DND-41 (cell line): Measurements from ENCODE around the gene TXNDC5.

Experiments
- EZH2 ChIP-seq: IDR thresholded peaks from 3 replicates; pipeline ENCODE4 v1.6.1; 2012; ENCODE audit warnings: borderline replicate concordance, low read depth, mild to moderate bottlenecking, moderate library complexity, low read length, inconsistent platforms; ENCODE audit not compliant: severe bottlenecking
- TF ChIP-seq, protein P1 (sequence below): IDR thresholded peaks from 2 replicates; pipeline ENCODE4 v1.5.1; 2012; ENCODE audit warnings: borderline replicate concordance, low read length, moderate library complexity, mild to moderate bottlenecking; ENCODE audit not compliant: poor library complexity, severe bottlenecking; ENCODE audit errors: extremely low read depth

DNA sequence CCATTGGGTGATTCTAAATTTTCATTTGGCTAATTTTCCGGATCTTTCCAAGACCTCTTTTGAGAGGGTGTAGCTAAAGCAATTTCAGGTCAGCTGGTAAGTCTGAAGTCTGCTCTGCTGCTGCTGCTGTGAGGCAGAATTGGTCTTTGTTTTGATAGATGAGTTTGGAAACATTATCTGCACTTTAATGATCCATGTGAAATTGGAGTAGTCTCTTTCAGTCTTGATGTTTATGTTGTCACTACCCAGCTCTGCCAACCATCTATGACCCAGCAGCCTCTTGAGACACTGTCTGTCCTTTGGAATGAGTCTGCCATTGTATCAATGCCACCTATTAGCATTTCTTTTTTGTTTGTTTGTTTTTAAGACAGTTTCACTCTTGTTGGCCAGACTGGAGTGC is 44.1 kb downstream of the TXNDC5 start:
- TF ChIP-seq, protein P1, sequence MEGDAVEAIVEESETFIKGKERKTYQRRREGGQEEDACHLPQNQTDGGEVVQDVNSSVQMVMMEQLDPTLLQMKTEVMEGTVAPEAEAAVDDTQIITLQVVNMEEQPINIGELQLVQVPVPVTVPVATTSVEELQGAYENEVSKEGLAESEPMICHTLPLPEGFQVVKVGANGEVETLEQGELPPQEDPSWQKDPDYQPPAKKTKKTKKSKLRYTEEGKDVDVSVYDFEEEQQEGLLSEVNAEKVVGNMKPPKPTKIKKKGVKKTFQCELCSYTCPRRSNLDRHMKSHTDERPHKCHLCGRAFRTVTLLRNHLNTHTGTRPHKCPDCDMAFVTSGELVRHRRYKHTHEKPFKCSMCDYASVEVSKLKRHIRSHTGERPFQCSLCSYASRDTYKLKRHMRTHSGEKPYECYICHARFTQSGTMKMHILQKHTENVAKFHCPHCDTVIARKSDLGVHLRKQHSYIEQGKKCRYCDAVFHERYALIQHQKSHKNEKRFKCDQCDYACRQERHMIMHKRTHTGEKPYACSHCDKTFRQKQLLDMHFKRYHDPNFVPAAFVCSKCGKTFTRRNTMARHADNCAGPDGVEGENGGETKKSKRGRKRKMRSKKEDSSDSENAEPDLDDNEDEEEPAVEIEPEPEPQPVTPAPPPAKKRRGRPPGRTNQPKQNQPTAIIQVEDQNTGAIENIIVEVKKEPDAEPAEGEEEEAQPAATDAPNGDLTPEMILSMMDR: no peak
- no peak for TF ChIP-seq EZH2
